MM.1S (cell line): ENCODE results near the gene HECW1.

Source experiments
- DNase-seq: peaks from one replicate; pipeline ENCODE4 v3.0.0-alpha.2; 2015
- H2AFZ ChIP-seq: fragments of 300-600 bp; sonication (generic); 2 replicates; pipeline ENCODE4 v1.6.0; 2016; ENCODE audit warnings: antibody characterized with exemption, low read length
- H3F3A ChIP-seq: fragments of 300-600 bp; sonication (generic); 2 replicates; pipeline ENCODE4 v1.6.1; 2016; ENCODE audit warnings: mild to moderate bottlenecking, antibody characterized with exemption, low read length, moderate library complexity, mixed read lengths; ENCODE audit not compliant: insufficient read depth
- H3K27ac ChIP-seq: fragments of 300-600 bp; sonication (generic); 2 replicates; pipeline ENCODE4 v1.5.1; 2016; ENCODE audit warnings: mild to moderate bottlenecking, low read length
- H3K27me3 ChIP-seq: fragments of 300-600 bp; sonication (generic); replicated peaks from 2 replicates; pipeline ENCODE4 v1.6.0; 2016; ENCODE audit warnings: low read length; ENCODE audit not compliant: insufficient read depth
- H3K36me3 ChIP-seq: fragments of 300-600 bp; sonication (generic); replicated peaks from 2 replicates; pipeline ENCODE4 v1.6.1; 2016; ENCODE audit warnings: mild to moderate bottlenecking, low read length, mixed read lengths; ENCODE audit not compliant: insufficient read depth
- H3K4me1 ChIP-seq: fragments of 300-600 bp; sonication (generic); 2 replicates; pipeline ENCODE4 v1.6.1; 2016; ENCODE audit warnings: low read length, mixed read lengths
- H3K4me2 ChIP-seq: fragments of 300-600 bp; sonication (generic); 2 replicates; pipeline ENCODE4 v1.6.0; 2016; ENCODE audit warnings: low read depth, low read length
- H3K4me3 ChIP-seq: fragments of 300-600 bp; sonication (generic); 2 replicates; pipeline ENCODE4 v1.5.1; 2016; ENCODE audit warnings: low read length, mixed read lengths
- H3K79me2 ChIP-seq: fragments of 300-600 bp; sonication (generic); 2 replicates; pipeline ENCODE4 v1.6.1; 2016; ENCODE audit warnings: mixed run types, low read length, mixed read lengths
- H3K9ac ChIP-seq: fragments of 300-600 bp; sonication (generic); 2 replicates; pipeline ENCODE4 v1.6.1; 2016; ENCODE audit warnings: low read length, mixed read lengths
- H3K9me2 ChIP-seq: fragments of 300-600 bp; sonication (generic); replicated peaks from 2 replicates; pipeline ENCODE4 v1.6.1; 2016; ENCODE audit warnings: mild to moderate bottlenecking, low read length, mixed read lengths; ENCODE audit not compliant: insufficient read depth
- H3K9me3 ChIP-seq: fragments of 300-600 bp; sonication (generic); replicated peaks from 2 replicates; pipeline ENCODE4 v1.6.1; 2016; ENCODE audit warnings: mild to moderate bottlenecking, low read length, mixed read lengths; ENCODE audit not compliant: insufficient read depth
- H4K20me1 ChIP-seq: fragments of 300-600 bp; sonication (generic); 2 replicates; pipeline ENCODE4 v1.6.1; 2016; ENCODE audit warnings: mild to moderate bottlenecking, low read length, moderate library complexity, mixed read lengths; ENCODE audit not compliant: insufficient read depth
- EZH2 ChIP-seq: fragments of 300-600 bp; sonication (generic); optimal IDR thresholded peaks from 2 replicates; pipeline ENCODE3; 2017; ENCODE audit warnings: low read depth, mild to moderate bottlenecking, antibody characterized with exemption, low read length, mixed read lengths
- EZH2phosphoT487 ChIP-seq: fragments of 300-600 bp; sonication (generic); IDR thresholded peaks from 2 replicates; pipeline ENCODE4 v1.6.1; 2018; ENCODE audit warnings: antibody characterized with exemption, low read length
- TF ChIP-seq, protein P1 (sequence below): fragments of 300-600 bp; sonication (generic); IDR thresholded peaks from 2 replicates; pipeline ENCODE4 v1.5.1; 2016; ENCODE audit warnings: antibody characterized with exemption, low read length, mixed read lengths

HECW1 gene

GRCh38 chr7:43506460-43506859 is 394.0 kb downstream of the HECW1 start:
- Histone ChIP-seq H3K4me1 (no peaks in the 10 kb centered on the region), H3K4me2 (no peak overlapping the region), H3K27ac (no peak overlapping the region), H2AFZ (no peak overlapping the region), H3K79me2 (no peaks in the 10 kb centered on the region), H3K9me3 (no peaks in the 10 kb centered on the region), H4K20me1 (no peaks in the 10 kb centered on the region), H3K9me2 (no peaks in the 10 kb centered on the region), H3K4me3 (no peak overlapping the region), H3K9ac (no peak overlapping the region), H3K36me3 (no peaks in the 10 kb centered on the region), H3K27me3 (no peaks in the 10 kb centered on the region), H3F3A (no peaks in the 10 kb centered on the region)
- DNase-seq, result no peak
- TF ChIP-seq EZH2 (no peak), EZH2phosphoT487 (no peak)
- TF ChIP-seq, protein P1, sequence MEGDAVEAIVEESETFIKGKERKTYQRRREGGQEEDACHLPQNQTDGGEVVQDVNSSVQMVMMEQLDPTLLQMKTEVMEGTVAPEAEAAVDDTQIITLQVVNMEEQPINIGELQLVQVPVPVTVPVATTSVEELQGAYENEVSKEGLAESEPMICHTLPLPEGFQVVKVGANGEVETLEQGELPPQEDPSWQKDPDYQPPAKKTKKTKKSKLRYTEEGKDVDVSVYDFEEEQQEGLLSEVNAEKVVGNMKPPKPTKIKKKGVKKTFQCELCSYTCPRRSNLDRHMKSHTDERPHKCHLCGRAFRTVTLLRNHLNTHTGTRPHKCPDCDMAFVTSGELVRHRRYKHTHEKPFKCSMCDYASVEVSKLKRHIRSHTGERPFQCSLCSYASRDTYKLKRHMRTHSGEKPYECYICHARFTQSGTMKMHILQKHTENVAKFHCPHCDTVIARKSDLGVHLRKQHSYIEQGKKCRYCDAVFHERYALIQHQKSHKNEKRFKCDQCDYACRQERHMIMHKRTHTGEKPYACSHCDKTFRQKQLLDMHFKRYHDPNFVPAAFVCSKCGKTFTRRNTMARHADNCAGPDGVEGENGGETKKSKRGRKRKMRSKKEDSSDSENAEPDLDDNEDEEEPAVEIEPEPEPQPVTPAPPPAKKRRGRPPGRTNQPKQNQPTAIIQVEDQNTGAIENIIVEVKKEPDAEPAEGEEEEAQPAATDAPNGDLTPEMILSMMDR, result no peak

GRCh38 chr7:43508461-43508860 is 396.0 kb downstream of the HECW1 start:
- H3K27ac ChIP-seq, result no peak overlapping the region
- H3K4me3 ChIP-seq, result no peak overlapping the region
- H3K79me2 ChIP-seq, result no peaks in the 10 kb centered on the region
- no peak overlapping the region for H3K4me2 ChIP-seq
- no peak overlapping the region for H3K9ac ChIP-seq
- TF ChIP-seq EZH2phosphoT487, result no peak
- no peak for TF ChIP-seq EZH2
- TF ChIP-seq, protein P1, result no peak
- no peaks in the 10 kb centered on the region for H3F3A ChIP-seq
- no peaks in the 10 kb centered on the region for H3K9me3 ChIP-seq
- DNase-seq, result no peak
- H3K4me1 ChIP-seq, result no peaks in the 10 kb centered on the region
- no peaks in the 10 kb centered on the region for H3K36me3 ChIP-seq
- H3K9me2 ChIP-seq, result no peaks in the 10 kb centered on the region
- no peaks in the 10 kb centered on the region for H4K20me1 ChIP-seq
- H3K27me3 ChIP-seq, result no peaks in the 10 kb centered on the region
- no peak overlapping the region for H2AFZ ChIP-seq

GRCh38 chr7:43509906-43510305 is 397.5 kb downstream of the HECW1 start:
- H3K4me2 ChIP-seq, result no peak overlapping the region
- H2AFZ ChIP-seq, result no peak overlapping the region
- TF ChIP-seq EZH2 (no peak), EZH2phosphoT487 (no peak)
- TF ChIP-seq, protein P1, result no peak
- no peak overlapping the region for H3K27ac ChIP-seq
- H3K9ac ChIP-seq, result no peak overlapping the region
- no peaks in the 10 kb centered on the region for H3K9me2 ChIP-seq
- no peak for DNase-seq
- H4K20me1 ChIP-seq, result no peaks in the 10 kb centered on the region
- H3K4me3 ChIP-seq, result no peak overlapping the region
- no peaks in the 10 kb centered on the region for H3K79me2 ChIP-seq
- H3K9me3 ChIP-seq, result no peaks in the 10 kb centered on the region
- H3K27me3 ChIP-seq, result no peaks in the 10 kb centered on the region
- no peaks in the 10 kb centered on the region for H3F3A ChIP-seq
- no peaks in the 10 kb centered on the region for H3K4me1 ChIP-seq
- H3K36me3 ChIP-seq, result no peaks in the 10 kb centered on the region

DNA sequence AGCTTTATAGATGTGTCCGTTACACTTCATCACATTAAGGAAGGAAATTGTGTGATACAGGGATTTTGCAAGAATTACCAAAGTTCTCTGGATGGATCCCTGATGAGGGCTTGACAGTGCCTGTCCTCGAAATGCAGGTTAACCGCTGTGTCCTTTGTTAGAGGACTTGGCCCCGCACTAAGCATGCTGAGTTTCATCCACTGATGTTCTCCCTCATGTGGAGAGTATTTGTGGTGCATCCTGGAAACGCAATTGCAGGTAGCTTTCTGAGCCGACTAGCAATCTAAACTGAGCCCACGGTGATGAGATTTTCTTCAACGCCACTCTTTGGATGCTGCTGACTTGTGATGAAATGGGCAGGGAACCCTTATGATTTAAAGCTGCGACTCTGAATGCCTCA is 398.6 kb downstream of the HECW1 start:
- DNase-seq, result no peak
- H4K20me1 ChIP-seq, result no peaks in the 10 kb centered on the region
- H3K9me3 ChIP-seq, result no peaks in the 10 kb centered on the region
- no peak overlapping the region for H3K9ac ChIP-seq
- H3K4me1 ChIP-seq, result no peaks in the 10 kb centered on the region
- H3K27ac ChIP-seq, result no peak overlapping the region
- no peak overlapping the region for H2AFZ ChIP-seq
- H3K4me2 ChIP-seq, result no peak overlapping the region
- no peaks in the 10 kb centered on the region for H3K9me2 ChIP-seq
- no peaks in the 10 kb centered on the region for H3F3A ChIP-seq
- H3K79me2 ChIP-seq, result no peaks in the 10 kb centered on the region
- no peaks in the 10 kb centered on the region for H3K27me3 ChIP-seq
- no peaks in the 10 kb centered on the region for H3K36me3 ChIP-seq
- no peak overlapping the region for H3K4me3 ChIP-seq
- TF ChIP-seq EZH2phosphoT487, result no peak
- TF ChIP-seq, protein P1, result no peak
- TF ChIP-seq EZH2, result no peak
